COLO668 (cell line): ENCODE results near the gene NFYC.

Source experiments
- DNase-seq: peaks from one replicate; lab custom pipeline; 2025; ENCODE audit not compliant: unreplicated experiment; lab: John Stamatoyannopoulos, UW

Gene NFYC

DNA sequence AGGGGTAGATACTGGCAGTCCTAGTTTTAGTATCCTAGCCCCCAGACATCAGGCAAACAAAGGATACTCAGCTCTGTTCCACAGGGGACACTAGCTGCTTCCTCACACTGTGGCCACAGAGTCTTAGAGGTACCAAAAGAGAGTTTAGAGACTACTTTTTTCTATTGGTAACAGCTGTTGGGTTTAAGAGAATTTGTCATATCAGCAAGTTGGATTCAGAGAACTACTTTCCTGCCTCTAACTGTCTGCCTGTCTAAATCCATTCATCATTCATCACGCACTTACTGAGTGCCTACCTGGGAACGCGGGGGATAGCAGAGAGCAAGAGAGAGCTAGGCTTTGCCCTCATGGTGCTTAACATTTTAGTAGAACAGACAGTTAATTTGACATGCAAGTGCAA lies 65.0 kb downstream of the NFYC start:
- no peak for DNase-seq

DNA sequence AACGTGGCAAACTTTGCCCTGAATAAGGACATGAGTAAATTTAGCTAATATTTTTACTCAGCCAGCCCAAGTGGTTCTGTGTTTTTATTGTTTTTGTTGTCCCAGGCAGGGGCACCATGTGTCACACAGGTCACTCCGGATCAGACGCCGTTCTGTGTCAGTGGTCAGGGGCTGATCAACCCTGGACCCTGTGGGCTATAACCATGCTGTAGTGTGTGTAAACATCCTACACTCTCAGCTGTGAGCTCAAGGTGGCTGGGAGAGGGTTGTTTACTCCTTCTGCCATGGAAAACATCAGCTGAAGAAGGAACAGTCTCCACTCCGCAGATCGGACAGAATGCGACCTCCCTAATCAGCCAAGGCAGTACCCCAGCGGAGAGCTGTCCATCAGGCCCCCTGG lies 65.6 kb downstream of the NFYC start:
- no peak for DNase-seq

DNA sequence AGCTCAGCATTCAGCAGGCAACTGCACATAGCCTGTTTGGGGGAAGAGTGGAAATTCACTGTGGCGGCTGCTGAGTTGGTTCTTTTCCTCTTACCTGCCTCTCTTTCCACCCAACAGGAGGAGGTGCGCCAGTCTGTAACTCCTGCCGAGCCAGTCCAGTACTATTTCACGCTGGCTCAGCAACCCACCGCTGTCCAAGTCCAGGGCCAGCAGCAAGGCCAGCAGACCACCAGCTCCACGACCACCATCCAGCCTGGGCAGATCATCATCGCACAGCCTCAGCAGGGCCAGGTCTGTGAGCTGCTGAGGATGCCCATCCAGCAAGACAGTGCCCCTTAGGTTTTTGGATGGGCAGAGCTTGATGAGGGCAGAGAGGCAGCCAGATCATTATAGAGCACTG lies 66.5 kb downstream of the NFYC start:
- DNase-seq: no peak

DNA sequence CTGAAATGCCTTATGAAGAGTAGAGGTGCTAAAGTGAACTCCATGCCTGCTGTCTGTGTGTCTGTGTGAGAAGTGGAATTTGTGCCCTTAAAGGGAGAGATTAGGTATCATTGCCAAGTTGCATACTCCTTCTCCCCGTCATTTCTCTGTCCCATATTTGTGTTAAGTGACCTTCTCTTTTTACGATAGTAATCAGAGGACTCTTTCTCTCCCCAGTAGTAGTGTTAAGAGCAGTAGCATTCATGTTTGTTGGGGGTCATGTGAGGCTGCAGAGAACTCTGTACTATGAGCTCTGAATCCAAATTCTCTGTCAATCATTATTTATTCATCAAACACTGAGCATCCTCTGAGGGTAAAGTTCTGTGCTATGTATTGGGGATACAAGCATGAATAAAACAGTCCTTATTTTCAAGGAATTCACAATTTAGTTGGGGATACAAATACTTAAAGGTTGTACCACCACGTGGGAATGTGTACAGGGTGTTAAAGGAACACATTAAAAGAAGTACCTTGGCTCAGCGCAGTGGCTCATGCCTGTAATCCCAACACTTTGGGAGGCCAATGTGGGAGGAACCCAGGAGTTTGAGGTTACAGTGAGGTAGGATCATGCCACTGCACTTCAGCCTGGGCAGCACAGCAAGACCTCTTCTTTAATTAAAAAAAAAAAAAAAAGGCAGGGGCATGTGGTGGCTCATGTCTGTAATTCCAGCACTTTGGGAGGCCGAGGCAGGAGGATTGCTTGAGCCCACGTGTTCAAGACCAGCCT lies 67.3 kb downstream of the NFYC start:
- no peak for DNase-seq

GRCh38 chr1:40760984-40761383 lies 69.5 kb downstream of the NFYC start:
- DNase-seq: no peak

DNA sequence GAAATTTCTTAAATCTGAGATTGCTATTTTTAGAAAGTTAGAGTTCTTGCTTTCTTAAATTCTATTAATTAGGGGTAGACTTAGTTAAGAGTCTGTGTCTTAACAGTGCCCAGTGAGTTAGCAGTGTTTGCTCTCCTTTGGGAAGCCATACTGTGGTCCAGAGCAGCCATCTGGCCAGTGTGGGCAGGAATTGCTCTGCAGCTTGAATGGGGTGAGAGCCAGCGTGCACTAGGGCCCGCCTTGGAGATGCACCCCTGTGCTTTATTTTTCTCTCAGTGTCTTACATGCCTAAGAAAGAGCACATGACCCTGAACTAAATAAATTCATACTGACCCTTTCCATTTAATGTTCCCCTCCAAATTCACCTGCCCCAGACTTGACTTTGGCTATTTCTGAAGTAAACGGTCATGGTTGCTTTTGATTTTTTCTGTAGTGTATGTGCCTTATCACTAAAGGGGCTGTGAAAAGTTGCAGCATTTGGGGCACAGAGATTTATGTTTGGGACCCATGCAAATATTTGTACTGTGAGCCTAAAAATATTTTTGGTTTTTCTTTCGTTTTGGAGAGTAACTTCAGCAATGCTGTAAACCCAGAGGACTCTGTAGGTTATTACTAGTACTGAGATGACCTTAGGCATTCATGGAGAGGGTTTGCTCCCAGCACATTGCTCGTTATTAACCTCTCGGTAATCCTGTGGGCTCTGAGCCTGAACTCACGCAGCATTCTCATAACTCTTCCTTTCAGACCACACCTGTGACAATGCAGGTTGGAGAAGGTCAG lies 70.8 kb downstream of the NFYC start:
- no peak for DNase-seq

- no peak for DNase-seq
These were observed 72.4 kb downstream of the NFYC start for GRCh38 chr1:40763742-40764532.

DNA sequence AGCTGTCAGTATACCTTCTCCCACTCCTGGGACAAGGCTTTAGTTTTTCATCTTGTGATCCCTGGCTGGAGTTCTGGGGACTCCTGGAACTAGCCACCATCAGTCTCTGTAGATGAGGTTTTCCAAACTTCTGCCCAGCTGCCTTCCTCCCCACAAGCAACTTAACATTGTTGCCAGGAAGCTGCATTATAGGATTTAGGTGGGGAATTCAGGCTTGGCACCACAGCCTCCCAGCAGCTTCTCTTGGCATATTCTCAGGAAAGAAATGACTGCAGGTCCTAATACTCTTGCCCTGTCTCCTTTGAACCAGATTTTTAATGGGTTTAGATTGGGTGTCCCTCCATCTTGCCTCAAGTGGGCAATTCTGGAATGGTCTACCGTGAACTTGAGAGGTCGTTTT lies 73.5 kb downstream of the NFYC start:
- no peak for DNase-seq

DNA sequence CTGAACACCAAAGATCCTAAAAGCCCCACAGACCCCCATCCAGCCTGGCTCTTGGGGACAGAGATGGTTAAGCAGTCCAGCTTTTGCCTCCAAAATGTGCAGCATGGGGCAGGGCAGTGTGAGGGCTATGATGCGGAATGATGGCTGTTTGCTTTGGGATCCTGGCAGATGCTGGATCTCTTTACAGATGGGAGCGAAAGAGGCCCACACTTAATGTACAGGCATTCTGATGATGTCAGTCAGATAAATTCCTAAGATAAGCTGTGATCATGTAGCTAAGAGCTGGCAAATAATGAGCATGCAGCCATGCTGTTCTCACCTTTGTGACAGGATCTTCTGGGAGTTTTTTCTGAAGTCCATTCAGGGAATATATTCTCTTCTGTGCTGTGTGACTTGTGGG lies 74.5 kb downstream of the NFYC start:
- DNase-seq: no peak

GRCh38 chr1:40766560-40766959 lies 75.1 kb downstream of the NFYC start:
- DNase-seq: no peak

DNA sequence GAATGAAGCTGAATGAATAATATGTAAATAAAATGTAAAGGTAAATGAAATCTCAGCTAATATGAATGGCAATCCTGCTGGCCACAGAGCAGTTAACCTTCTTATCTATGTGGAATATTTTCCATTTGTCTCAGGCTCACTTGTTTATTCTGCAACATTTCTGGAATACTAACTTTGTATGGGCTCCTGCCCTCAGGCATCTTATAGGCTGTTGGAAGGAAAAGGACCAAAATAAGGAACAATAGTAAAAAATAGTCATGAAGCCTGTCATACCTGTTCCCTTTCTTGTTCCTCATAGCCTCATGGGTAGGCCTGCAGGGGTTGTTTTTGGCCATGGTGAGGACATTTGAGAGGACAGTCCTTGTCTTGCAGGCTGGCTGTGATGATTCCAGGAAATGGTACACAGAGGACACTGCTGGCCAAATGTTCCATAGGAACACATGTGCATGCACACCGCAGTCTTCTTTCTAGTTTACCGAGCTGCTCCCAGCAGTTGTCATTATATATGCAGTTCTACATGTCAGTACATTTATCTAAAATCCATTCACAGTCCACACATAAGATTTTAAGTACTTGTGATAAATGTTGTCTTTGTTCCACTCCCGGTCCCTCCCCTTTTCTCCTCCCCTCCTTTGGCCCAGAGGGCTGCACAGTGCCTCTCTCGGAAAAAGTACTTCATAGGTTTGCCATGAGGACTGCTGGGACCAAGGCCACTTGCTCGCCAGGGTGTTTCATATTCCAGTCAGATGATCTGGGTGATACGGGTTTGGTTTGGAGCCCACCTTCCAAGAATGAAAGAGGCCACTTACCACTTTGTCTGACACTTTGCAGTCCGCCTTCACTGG lies 76.9 kb downstream of the NFYC start:
- no peak for DNase-seq

DNA sequence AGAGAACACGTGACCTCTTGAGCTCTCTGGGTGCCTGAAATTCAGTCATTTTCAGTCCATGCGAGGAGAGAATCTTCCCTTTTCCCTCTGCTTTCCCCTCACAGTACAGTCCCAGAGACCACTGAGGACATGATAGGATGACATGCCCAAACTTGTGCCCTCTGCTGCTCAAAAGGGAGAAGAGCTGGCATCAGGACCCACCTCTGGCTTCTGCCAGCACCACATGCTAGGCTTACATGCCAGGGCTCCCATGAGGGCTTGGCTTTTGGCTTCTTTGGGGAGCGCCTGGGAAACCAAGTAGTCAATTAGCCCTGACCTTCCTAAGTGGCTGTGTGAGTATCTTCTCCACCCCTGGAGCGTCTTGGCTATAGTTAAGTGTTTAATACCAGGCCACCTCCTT lies 78.3 kb downstream of the NFYC start:
- DNase-seq: no peak

- DNase-seq: no peak
These were observed 79.0 kb downstream of the NFYC start for GRCh38 chr1:40770296-40771070.

GRCh38 chr1:40772146-40772955 lies 80.8 kb downstream of the NFYC start:
- DNase-seq: no peak

GRCh38 chr1:40773748-40774265 lies 82.3 kb downstream of the NFYC start:
- no peak for DNase-seq

DNA sequence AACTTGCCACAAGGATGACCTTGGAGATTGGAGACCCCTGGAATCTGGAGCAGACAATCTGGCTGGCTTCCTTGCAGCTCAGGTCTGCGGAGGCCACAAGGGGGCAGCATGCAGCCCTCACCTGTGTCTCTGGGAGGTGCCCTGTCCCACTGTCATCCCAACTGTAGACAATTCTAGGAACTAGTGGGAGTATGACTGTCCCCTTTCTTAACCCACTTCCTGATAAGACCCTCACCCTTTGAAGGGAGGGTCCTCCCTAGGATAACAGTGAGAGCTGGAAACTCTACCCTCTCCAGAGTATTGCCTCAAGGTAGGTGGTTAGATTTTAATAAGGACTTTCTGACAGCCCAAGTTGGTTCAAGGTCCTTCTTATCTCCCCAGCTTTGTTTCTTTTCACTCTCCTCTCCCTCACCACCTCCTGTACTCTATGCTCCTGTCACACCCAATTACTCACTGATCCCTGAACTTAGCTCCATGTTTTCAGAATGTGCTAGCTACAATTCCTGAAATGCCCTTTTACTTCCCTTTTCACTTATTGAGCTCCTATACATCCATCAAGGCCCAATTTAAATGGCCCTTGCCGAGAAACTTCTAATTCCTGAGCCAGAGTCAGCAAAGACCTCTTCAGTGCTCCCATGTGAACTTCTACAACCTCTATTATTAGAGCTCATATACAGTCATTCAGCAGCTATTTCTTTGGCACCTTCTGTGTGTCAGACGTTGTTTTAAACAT lies 82.9 kb downstream of the NFYC start:
- peak; percentile 66 for DNase-seq

DNA sequence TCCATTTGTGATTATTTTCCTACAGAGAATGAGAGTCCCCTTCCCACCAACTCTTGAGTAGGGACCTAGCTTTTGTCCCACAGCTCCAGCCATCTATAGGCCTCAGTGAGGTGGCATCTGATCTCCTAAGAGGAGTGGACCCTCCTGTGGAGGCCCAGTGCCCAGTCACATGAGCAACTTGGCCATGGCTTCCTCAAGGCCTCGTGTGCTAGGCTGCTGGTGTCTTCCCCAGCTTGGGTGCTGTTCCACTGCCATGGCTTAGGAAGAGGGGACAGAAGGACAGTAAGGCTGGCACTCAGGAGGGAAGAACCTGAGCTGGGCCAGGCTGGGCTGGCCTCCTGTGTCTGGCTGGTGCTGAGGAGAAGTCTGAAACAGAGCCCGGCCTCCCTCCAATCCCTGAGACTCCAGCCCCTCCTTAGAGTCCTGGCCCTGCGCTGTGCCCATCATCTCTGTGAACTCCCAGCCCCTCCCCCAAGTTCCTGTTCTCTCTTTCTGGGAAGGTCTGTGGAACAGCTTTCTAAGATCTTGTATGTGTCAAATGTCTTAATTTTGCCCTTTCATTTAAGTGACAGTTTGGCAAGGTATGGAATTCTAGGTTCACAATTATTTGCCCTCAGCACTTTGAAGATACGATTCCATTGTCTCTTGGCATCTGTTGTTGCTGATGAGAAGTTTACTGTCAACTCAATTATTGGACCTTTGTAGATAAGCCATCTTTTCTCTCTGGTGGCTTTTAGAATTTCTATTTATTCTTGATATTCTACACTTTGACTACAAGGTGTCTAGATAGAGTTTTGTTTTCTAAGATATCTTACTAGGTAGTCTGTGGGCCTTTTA lies 85.0 kb downstream of the NFYC start:
- no peak for DNase-seq
